Measurements from ENCODE around the gene CASP9.

DNA sequence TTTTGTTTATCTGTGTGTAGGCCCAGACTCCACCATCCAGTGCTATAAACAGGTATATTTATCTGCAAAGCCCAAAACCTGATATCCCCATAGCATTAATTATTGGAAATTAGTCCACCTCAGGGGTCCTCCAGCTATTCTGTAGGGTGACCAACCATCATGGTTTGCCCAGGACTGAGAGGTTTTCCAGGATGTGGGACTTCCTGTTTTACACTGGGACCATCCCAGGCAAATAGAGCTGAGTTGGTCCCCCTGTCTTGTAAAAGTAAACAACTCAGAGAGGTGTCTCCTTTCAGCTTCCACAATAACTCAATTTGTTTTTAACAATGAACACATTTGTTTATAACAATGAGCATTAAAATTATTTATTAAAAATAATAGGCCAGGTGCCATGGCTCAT is 55.9 kb downstream of the CASP9 start:
- TF ChIP-seq CTCF (IDR thresholded peaks at IDR 0.05) (no peak), ZFX (IDR thresholded peaks at IDR 0.05; ENCODE audit: borderline replicate concordance) (no peak)
